ENCODE results near the gene TNFSF11. TPM values are rescaled to one million over a fixed set of nuclear protein-coding genes. Genes with fewer than 3 reads are reported as not detected.

The TNFSF11 gene
- total and polyA plus RNA-seq, 2 experiments from 2014 or later: 9.9 TPM

DNA sequence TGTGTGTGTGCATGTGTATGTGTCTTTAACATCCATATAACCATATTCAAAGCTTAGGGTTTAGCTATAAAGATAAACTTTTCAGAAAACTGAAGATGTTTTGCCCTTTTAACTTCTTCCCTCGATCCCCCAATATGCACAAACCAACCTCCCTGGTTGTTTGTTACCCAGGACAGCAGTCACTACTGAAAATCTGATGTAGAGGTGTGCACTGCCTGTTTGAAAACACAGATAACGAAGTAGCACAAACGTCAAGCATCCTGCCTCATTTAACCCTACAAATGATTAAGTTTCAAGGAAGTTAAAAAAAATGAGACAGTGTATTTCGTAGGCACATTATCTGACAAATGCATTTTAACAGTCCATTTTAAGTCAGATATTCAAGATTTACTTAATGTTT, 3.6 kb downstream of the TNFSF11 start:
- ATAC-seq: no peak

More for the DNA sequence above, 3.6 kb downstream of the TNFSF11 start:
- H3K4me1 ChIP-seq (ENCODE audit: insufficient read depth): peaks cover 59% of the 10 kb centered on the region
- Mint-ChIP-seq H3K4me3 (peak overlapping the region; percentile 48; the same call in 2 of the 3 replicates), H3K9me3 (peaks cover 6% of the 10 kb centered on the region; the same call in 2 of the 3 replicates), H3K4me1 (peaks cover 53% of the 10 kb centered on the region), H3K36me3 (ENCODE audit: low read depth) (peaks cover 20% of the 10 kb centered on the region), H3K27ac (no peak overlapping the region), H3K27me3 (ENCODE audit: insufficient read depth, low read depth, poor library complexity) (no peaks in the 10 kb centered on the region)
- DNase-seq (ENCODE audit: low spot score): no peak
- H3K9me2 ChIP-seq (ENCODE audit: insufficient read depth): no peaks in the 10 kb centered on the region; the same call in 1 of the 2 replicates
- H4K20me1 ChIP-seq (replicated peaks; ENCODE audit: insufficient read depth): no peaks in the 10 kb centered on the region
- no peak overlapping the region for H3K27ac ChIP-seq (ENCODE audit: low read depth)
- H3F3A ChIP-seq (replicated peaks; ENCODE audit: low read depth): no peaks in the 10 kb centered on the region
- peaks cover 13% of the 10 kb centered on the region for H3K36me3 ChIP-seq (ENCODE audit: insufficient read depth)
- peaks cover 58% of the 10 kb centered on the region for H3K79me2 ChIP-seq (replicated peaks; ENCODE audit: insufficient read depth)
- TF ChIP-seq ZNF114 (CRISPR knock-in tag; IDR thresholded peaks at IDR 0.05): no peak
- no peak for TF ChIP-seq EZH2phosphoT487 (IDR thresholded peaks at IDR 0.05; ENCODE audit: unreplicated experiment)
- no peak for TF ChIP-seq POLR2AphosphoS5 (IDR thresholded peaks at IDR 0.05; ENCODE audit: low read depth)
- TF ChIP-seq, protein P1, sequence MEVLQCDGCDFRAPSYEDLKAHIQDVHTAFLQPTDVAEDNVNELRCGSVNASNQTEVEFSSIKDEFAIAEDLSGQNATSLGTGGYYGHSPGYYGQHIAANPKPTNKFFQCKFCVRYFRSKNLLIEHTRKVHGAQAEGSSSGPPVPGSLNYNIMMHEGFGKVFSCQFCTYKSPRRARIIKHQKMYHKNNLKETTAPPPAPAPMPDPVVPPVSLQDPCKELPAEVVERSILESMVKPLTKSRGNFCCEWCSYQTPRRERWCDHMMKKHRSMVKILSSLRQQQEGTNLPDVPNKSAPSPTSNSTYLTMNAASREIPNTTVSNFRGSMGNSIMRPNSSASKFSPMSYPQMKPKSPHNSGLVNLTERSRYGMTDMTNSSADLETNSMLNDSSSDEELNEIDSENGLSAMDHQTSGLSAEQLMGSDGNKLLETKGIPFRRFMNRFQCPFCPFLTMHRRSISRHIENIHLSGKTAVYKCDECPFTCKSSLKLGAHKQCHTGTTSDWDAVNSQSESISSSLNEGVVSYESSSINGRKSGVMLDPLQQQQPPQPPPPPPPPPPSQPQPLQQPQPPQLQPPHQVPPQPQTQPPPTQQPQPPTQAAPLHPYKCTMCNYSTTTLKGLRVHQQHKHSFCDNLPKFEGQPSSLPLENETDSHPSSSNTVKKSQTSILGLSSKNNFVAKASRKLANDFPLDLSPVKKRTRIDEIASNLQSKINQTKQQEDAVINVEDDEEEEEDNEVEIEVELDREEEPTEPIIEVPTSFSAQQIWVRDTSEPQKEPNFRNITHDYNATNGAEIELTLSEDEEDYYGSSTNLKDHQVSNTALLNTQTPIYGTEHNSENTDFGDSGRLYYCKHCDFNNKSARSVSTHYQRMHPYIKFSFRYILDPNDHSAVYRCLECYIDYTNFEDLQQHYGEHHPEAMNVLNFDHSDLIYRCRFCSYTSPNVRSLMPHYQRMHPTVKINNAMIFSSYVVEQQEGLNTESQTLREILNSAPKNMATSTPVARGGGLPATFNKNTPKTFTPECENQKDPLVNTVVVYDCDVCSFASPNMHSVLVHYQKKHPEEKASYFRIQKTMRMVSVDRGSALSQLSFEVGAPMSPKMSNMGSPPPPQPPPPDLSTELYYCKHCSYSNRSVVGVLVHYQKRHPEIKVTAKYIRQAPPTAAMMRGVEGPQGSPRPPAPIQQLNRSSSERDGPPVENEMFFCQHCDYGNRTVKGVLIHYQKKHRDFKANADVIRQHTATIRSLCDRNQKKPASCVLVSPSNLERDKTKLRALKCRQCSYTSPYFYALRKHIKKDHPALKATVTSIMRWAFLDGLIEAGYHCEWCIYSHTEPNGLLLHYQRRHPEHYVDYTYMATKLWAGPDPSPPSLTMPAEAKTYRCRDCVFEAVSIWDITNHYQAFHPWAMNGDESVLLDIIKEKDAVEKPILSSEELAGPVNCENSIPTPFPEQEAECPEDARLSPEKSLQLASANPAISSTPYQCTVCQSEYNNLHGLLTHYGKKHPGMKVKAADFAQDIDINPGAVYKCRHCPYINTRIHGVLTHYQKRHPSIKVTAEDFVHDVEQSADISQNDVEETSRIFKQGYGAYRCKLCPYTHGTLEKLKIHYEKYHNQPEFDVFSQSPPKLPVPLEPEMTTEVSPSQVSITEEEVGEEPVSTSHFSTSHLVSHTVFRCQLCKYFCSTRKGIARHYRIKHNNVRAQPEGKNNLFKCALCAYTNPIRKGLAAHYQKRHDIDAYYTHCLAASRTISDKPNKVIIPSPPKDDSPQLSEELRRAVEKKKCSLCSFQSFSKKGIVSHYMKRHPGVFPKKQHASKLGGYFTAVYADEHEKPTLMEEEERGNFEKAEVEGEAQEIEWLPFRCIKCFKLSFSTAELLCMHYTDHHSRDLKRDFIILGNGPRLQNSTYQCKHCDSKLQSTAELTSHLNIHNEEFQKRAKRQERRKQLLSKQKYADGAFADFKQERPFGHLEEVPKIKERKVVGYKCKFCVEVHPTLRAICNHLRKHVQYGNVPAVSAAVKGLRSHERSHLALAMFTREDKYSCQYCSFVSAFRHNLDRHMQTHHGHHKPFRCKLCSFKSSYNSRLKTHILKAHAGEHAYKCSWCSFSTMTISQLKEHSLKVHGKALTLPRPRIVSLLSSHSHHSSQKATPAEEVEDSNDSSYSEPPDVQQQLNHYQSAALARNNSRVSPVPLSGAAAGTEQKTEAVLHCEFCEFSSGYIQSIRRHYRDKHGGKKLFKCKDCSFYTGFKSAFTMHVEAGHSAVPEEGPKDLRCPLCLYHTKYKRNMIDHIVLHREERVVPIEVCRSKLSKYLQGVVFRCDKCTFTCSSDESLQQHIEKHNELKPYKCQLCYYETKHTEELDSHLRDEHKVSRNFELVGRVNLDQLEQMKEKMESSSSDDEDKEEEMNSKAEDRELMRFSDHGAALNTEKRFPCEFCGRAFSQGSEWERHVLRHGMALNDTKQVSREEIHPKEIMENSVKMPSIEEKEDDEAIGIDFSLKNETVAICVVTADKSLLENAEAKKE (CRISPR knock-in tag; IDR thresholded peaks at IDR 0.05): no peak
- H3K27me3 ChIP-seq (ENCODE audit: insufficient read depth): peaks cover 14% of the 10 kb centered on the region
- H3K4me2 ChIP-seq: peak overlapping the region; percentile 97
- H3K4me3 ChIP-seq: 0 out of 2 replicates have a peak overlapping the region, but pooled peaks have one; percentile 83
- no peak overlapping the region for H2AFZ ChIP-seq
